H1 (cell line): Measurements from ENCODE around the gene PLCL2. TPM values are rescaled to one million over a fixed set of nuclear protein-coding genes. Genes with fewer than 3 reads are reported as not detected.

ENCODE experiments used
- CTCF ChIA-PET: fragments of 300-600 bp; sonication (Branson Sonifier 250); formaldehyde crosslinking; loops from one replicate; lab custom pipeline; 2021; ENCODE audit not compliant: partially characterized antibody; lab: Charles Lee
- POLR2A ChIA-PET: fragments of 300-600 bp; sonication (Branson Sonifier 250); formaldehyde crosslinking; loops from one replicate; lab custom pipeline; 2021; ENCODE audit warnings: inconsistent platforms; ENCODE audit not compliant: partially characterized antibody; lab: Charles Lee
- DNase-seq, 2 experiments: peaks; one replicate each; pipeline versions ENCODE4 v3.0.0 to v3.0.0-alpha.2; 2010 to 2022; ENCODE audit warnings: low spot score in 2 of 2, low read depth in 1 of 2, mixed read lengths in 1 of 2
- FAIRE-seq: peaks from 2 replicates; lab custom pipeline; 2011; peaks lifted over from hg19 to GRCh38; lab: Jason Lieb, UNC
- H2AFZ ChIP-seq: 2 replicates; pipeline ENCODE4 v1.8.1; 2012; ENCODE audit warnings: low read length, inconsistent platforms
- H2AK5ac ChIP-seq: 2 replicates; pipeline ENCODE4 v1.6.1; 2013; ENCODE audit warnings: low read depth, low read length
- H2BK120ac ChIP-seq: replicated peaks from 2 replicates; pipeline ENCODE3; 2013; ENCODE audit warnings: low read depth, low read length, inconsistent platforms
- H2BK12ac ChIP-seq: 2 replicates; pipeline ENCODE4 v1.6.1; 2013; ENCODE audit warnings: low read depth, low read length
- H2BK15ac ChIP-seq: 2 replicates; pipeline ENCODE4 v1.6.1; 2013; ENCODE audit warnings: low read length
- H2BK20ac ChIP-seq: 2 replicates; pipeline ENCODE4 v1.6.1; 2013; ENCODE audit warnings: low read length
- H2BK5ac ChIP-seq: 2 replicates; pipeline ENCODE4 v1.6.1; 2013; ENCODE audit warnings: low read depth, low read length
- H3K14ac ChIP-seq: 2 replicates; pipeline ENCODE4 v1.6.1; 2013; ENCODE audit warnings: inconsistent platforms; ENCODE audit not compliant: insufficient read length
- H3K18ac ChIP-seq: 2 replicates; pipeline ENCODE4 v1.6.1; 2013; ENCODE audit warnings: low read length; ENCODE audit errors: extremely low read depth
- H3K23ac ChIP-seq: 2 replicates; pipeline ENCODE4 v1.6.1; 2013; ENCODE audit warnings: inconsistent platforms; ENCODE audit not compliant: insufficient read length
- H3K23me2 ChIP-seq: 2 replicates; pipeline ENCODE4 v1.6.1; 2013; ENCODE audit warnings: low read depth, low read length
- H3K27ac ChIP-seq: 2 replicates; pipeline ENCODE4 v1.6.1; 2011; ENCODE audit warnings: low read depth, low read length, inconsistent platforms
- H3K27me3 ChIP-seq, 4 experiments: replicated peaks in 1 of 4; 1 replicate in 1 of 4; 2 replicates in 3 of 4; pipeline versions ENCODE4 v1.6.1 to v1.8.1; 2011 to 2013; ENCODE audit warnings: low read length in 3 of 4, mild to moderate bottlenecking in 3 of 4, inconsistent platforms in 2 of 4, mixed read lengths in 2 of 4, moderate library complexity in 1 of 4; ENCODE audit not compliant: control insufficient read depth in 3 of 4, insufficient read depth in 3 of 4; ENCODE audit errors: extremely low read depth in 1 of 4
- H3K36me3 ChIP-seq, 4 experiments: 2 replicates each; pipeline versions ENCODE4 v1.6.1 to v1.8.1; 2011 to 2013; ENCODE audit warnings: mild to moderate bottlenecking in 4 of 4, low read length in 3 of 4, moderate library complexity in 2 of 4, control low read depth in 1 of 4, inconsistent platforms in 1 of 4; ENCODE audit not compliant: insufficient read depth in 4 of 4, control insufficient read depth in 2 of 4
- H3K4ac ChIP-seq: replicated peaks from 2 replicates; pipeline ENCODE3; 2013; ENCODE audit warnings: low read length, low read depth, mixed read lengths, inconsistent platforms; ENCODE audit not compliant: insufficient read length
- H3K4me1 ChIP-seq, 4 experiments: replicated peaks in 1 of 4; 1 replicate in 1 of 4; 2 replicates in 3 of 4; pipeline versions ENCODE4 v1.6.1 to v1.8.1; 2011 to 2013; ENCODE audit warnings: low read length in 3 of 4, inconsistent platforms in 2 of 4, mixed read lengths in 1 of 4; ENCODE audit not compliant: insufficient read depth in 4 of 4, control insufficient read depth in 3 of 4
- H3K4me2 ChIP-seq, 2 experiments: 2 replicates each; pipeline versions ENCODE4 v1.6.1 to v1.8.1; 2011 to 2013; ENCODE audit warnings: low read depth in 2 of 2, low read length in 2 of 2, control low read depth in 1 of 2, inconsistent platforms in 1 of 2, mild to moderate bottlenecking in 1 of 2; ENCODE audit not compliant: insufficient read depth in 1 of 2
- H3K4me3 ChIP-seq, 4 experiments: fragments of 200-600, 300-600 bp in 1 of 4; sonication (generic), shearing (Covaris generic), sonication (Bioruptor Twin) in 1 of 4; 2 replicates each; pipeline versions ENCODE4 v1.5.1 to v1.8.1; 2011 to 2016; ENCODE audit warnings: low read length in 4 of 4, low read depth in 3 of 4, control low read depth in 2 of 4, inconsistent platforms in 2 of 4, mild to moderate bottlenecking in 2 of 4, mixed read lengths in 1 of 4, moderate library complexity in 1 of 4; ENCODE audit not compliant: insufficient read depth in 2 of 4; ENCODE audit errors: extremely low read depth in 1 of 4
- H3K56ac ChIP-seq: replicated peaks from 2 replicates; pipeline ENCODE3; 2013; ENCODE audit warnings: low read depth, mild to moderate bottlenecking, mixed read lengths, low read length, inconsistent platforms; ENCODE audit not compliant: insufficient read length
- H3K79me1 ChIP-seq: 2 replicates; pipeline ENCODE4 v1.6.1; 2013; ENCODE audit warnings: low read depth, low read length, control low read depth
- H3K79me2 ChIP-seq, 2 experiments: 2 replicates each; pipeline versions ENCODE4 v1.6.1 to v1.8.1; 2012 to 2013; ENCODE audit warnings: low read length in 2 of 2, mild to moderate bottlenecking in 2 of 2, inconsistent platforms in 1 of 2; ENCODE audit not compliant: insufficient read depth in 2 of 2, control insufficient read depth in 1 of 2
- H3K9ac ChIP-seq, 4 experiments: replicated peaks in 1 of 4; 1 replicate in 1 of 4; 2 replicates in 3 of 4; pipeline versions ENCODE4 v1.6.1 to v1.8.1; 2011 to 2013; ENCODE audit warnings: low read depth in 3 of 4, low read length in 3 of 4, control low read depth in 2 of 4, mild to moderate bottlenecking in 2 of 4, moderate library complexity in 2 of 4, inconsistent platforms in 1 of 4; ENCODE audit errors: extremely low read depth in 1 of 4
- H3K9me3 ChIP-seq, 2 experiments: 2 replicates each; pipeline versions ENCODE4 v1.6.1 to v1.8.1; 2012 to 2013; ENCODE audit warnings: mild to moderate bottlenecking in 2 of 2, moderate library complexity in 2 of 2, control low read depth in 1 of 2, inconsistent platforms in 1 of 2, low read depth in 1 of 2, low read length in 1 of 2, mixed read lengths in 1 of 2; ENCODE audit not compliant: insufficient read depth in 2 of 2
- H4K20me1 ChIP-seq, 2 experiments: replicated peaks in 1 of 2; 2 replicates each; pipeline versions ENCODE3 to v1.8.1; 2011 to 2013; ENCODE audit warnings: inconsistent platforms in 2 of 2, low read length in 2 of 2, mild to moderate bottlenecking in 1 of 2; ENCODE audit not compliant: insufficient read depth in 2 of 2, control insufficient read depth in 1 of 2
- H4K5ac ChIP-seq: 2 replicates; pipeline ENCODE4 v1.6.1; 2013; ENCODE audit warnings: low read length, low read depth, mixed read lengths, inconsistent platforms; ENCODE audit not compliant: insufficient read length
- H4K8ac ChIP-seq: 2 replicates; pipeline ENCODE4 v1.8.0; 2013; ENCODE audit warnings: mild to moderate bottlenecking, moderate library complexity, low read length, inconsistent platforms; ENCODE audit not compliant: insufficient read depth; ENCODE audit errors: extremely low read depth
- H4K91ac ChIP-seq: replicated peaks from 2 replicates; pipeline ENCODE3; 2013; ENCODE audit warnings: low read length, mixed read lengths, inconsistent platforms; ENCODE audit not compliant: insufficient read length
- GABPA ChIP-seq: IDR thresholded peaks from 2 replicates; pipeline ENCODE4 v1.6.1; 2011; ENCODE audit warnings: mild to moderate bottlenecking, low read length, moderate library complexity, borderline replicate concordance; ENCODE audit not compliant: insufficient read depth
- HDAC6 ChIP-seq: IDR thresholded peaks from one replicate; pipeline ENCODE4 v1.7.1; 2012; ENCODE audit warnings: low read depth, mild to moderate bottlenecking, inconsistent platforms, low read length, moderate library complexity
- KDM1A ChIP-seq: fragments of 200-600, 300-600 bp; sonication (generic); IDR thresholded peaks from 2 replicates; pipeline ENCODE4 v1.7.1; 2016; ENCODE audit warnings: mild to moderate bottlenecking, low read length, borderline replicate concordance
- MAFK ChIP-seq: IDR thresholded peaks from 2 replicates; pipeline ENCODE4 v1.6.1; 2012; ENCODE audit warnings: low read depth, mild to moderate bottlenecking, improper control_type of control experiment, low read length
- RXRA ChIP-seq: IDR thresholded peaks from 2 replicates; pipeline ENCODE4 v1.6.1; 2011; ENCODE audit warnings: low read depth, mild to moderate bottlenecking, low read length, moderate library complexity; ENCODE audit not compliant: insufficient read depth
- SAP30 ChIP-seq: fragments of 300-600 bp; sonication (generic); IDR thresholded peaks from 2 replicates; pipeline ENCODE4 v1.7.1; 2012; ENCODE audit warnings: low read length, moderate library complexity, mild to moderate bottlenecking, inconsistent platforms; ENCODE audit not compliant: insufficient read depth, insufficient replicate concordance
- SIRT6 ChIP-seq: IDR thresholded peaks from one replicate; pipeline ENCODE4 v1.7.1; 2012; ENCODE audit warnings: low read length, inconsistent platforms
- SP2 ChIP-seq: IDR thresholded peaks from 2 replicates; pipeline ENCODE4 v1.6.1; 2012; ENCODE audit warnings: mild to moderate bottlenecking, low read length, inconsistent platforms
- SP4 ChIP-seq: IDR thresholded peaks from 2 replicates; pipeline ENCODE4 v1.6.1; 2012; ENCODE audit warnings: low read length, inconsistent platforms
- TAF1 ChIP-seq: IDR thresholded peaks from 2 replicates; pipeline ENCODE4 v1.6.1; 2011; ENCODE audit warnings: mild to moderate bottlenecking, low read depth, low read length
- TBP ChIP-seq: IDR thresholded peaks from 2 replicates; pipeline ENCODE4 v1.6.1; 2011; ENCODE audit warnings: low read depth, low read length, improper control_type of control experiment
- WGBS, 2 experiments: shearing (Covaris generic) in 1 of 2; methylation state at CpG; one replicate each; pipeline versions ENCODE4 v1.1.6 to v1.1.7; 2013 to 2015; ENCODE audit warnings: low lambda C conversion rate in 2 of 2, mixed read lengths in 2 of 2, inconsistent platforms in 1 of 2, low coverage in 1 of 2, missing lambda C conversion rate in 1 of 2; ENCODE audit not compliant: insufficient replicate concordance in 2 of 2, insufficient coverage in 1 of 2, insufficient read length in 1 of 2; ENCODE audit errors: extremely low coverage in 1 of 2, missing lambda C conversion rate in 1 of 2; 5-methylcytosine and 5-hydroxymethylcytosine counted together
- polyA plus RNA-seq, 7 experiments: library from polyadenylated mRNA; depleted of rRNA in 3 of 7; stranded (reverse) in 5 of 7; unstranded in 2 of 7; fragments of >200 nt in 5 of 7; fragments of 200-250 nt in 2 of 7; gene quantifications; 1 replicate in 5 of 7; 2 replicates in 1 of 7; 4 replicates in 1 of 7; pipeline versions ENCODE4 v1.2.1 to v1.2.3, GENCODE V29; 2011 to 2013; ENCODE audit warnings: missing spikeins in 2 of 7, mixed read lengths in 2 of 7
- total RNA-seq: library from RNA; stranded (reverse); fragmentation: NEBNext Ultra II Directional; extraction: Animal tissue kit (Norgen Biotek cat#: 25700); gene quantifications from 2 replicates; pipeline ENCODE4 v1.2.1, GENCODE V29; 2021
- TF ChIP-seq, protein P1 (sequence below): IDR thresholded peaks from 2 replicates; pipeline ENCODE4 v1.6.1; 2011; ENCODE audit warnings: low read depth, mild to moderate bottlenecking, low read length; ENCODE audit not compliant: insufficient read depth
- TF ChIP-seq, protein P2 (sequence below): IDR thresholded peaks from 2 replicates; pipeline ENCODE4 v1.6.1; 2012; ENCODE audit warnings: low read length, inconsistent platforms

The PLCL2 gene
- total and polyA plus RNA-seq, 2 of the 8 experiments (the other 6 are each of a cell fraction or from before 2014, with no cell fraction given), result 3.5 to 6.8 TPM

DNA sequence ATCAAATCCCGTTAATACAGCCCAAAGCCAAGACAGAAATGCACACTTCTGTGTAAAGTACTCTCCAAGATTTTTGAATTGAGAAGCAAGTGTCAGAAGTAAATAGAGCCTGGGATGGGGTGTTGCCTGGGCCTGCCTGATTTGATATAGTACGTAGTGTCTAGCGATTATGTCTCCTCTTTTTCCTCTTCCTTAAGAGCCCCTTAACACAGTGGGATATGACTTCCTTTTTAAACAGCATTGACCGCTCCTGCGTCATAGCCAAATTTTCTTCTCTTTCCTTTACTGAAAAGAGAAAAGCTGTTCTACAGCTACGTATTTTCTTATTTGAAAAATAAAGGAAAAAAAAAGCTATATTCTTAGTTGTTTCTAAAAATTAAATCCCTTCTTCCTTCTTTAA lies 97.7 kb downstream of the PLCL2 start:
- H3K27ac ChIP-seq, result no peak overlapping the region
- no peak overlapping the region for H3K4me2 ChIP-seq
- no peak overlapping the region for H2BK120ac ChIP-seq
- H2AFZ ChIP-seq, result no peak overlapping the region
- WGBS, 2 experiments, result 89% methylated on average over 6 of the region's 6 CpGs; no CpG with 5 or more reads in 1 of the 2 experiments
- no peak overlapping the region for H3K23ac ChIP-seq
- no peak for DNase-seq
- no peaks in the 10 kb centered on the region for H3K36me3 ChIP-seq
- no peak overlapping the region for H3K14ac ChIP-seq
- H2BK12ac ChIP-seq, result no peak overlapping the region
- H2BK5ac ChIP-seq, result no peak overlapping the region
- H3K18ac ChIP-seq, result no peak overlapping the region
- no peak overlapping the region for H4K5ac ChIP-seq
- H3K79me1 ChIP-seq, result no peaks in the 10 kb centered on the region; the same call in 1 of the 2 replicates
- no peak overlapping the region for H2BK20ac ChIP-seq
- H3K4me1 ChIP-seq, result no peaks in the 10 kb centered on the region
- no peak overlapping the region for H3K56ac ChIP-seq
- no peak overlapping the region for H2BK15ac ChIP-seq
- H3K79me2 ChIP-seq, result no peaks in the 10 kb centered on the region; a peak in 2 of 4 replicates
- CTCF ChIA-PET, result no interaction called here
- FAIRE-seq, result no peak
- no peaks in the 10 kb centered on the region for H3K23me2 ChIP-seq
- no peak overlapping the region for H3K9ac ChIP-seq
- no peak overlapping the region for H4K8ac ChIP-seq
- peaks cover 0 to 7% of the 10 kb centered on the region in 2 experiments; a peak in 1 of 4 replicates for H3K9me3 ChIP-seq
- no peak overlapping the region for H3K4me3 ChIP-seq
- no peaks in the 10 kb centered on the region for H3K27me3 ChIP-seq
- H4K20me1 ChIP-seq, result peaks cover 0 to 2% of the 10 kb centered on the region in 2 experiments
- no peak overlapping the region for H3K4ac ChIP-seq
- POLR2A ChIA-PET, result no interaction called here
- no peak overlapping the region for H2AK5ac ChIP-seq
- no peak overlapping the region for H4K91ac ChIP-seq
- no peak for TF ChIP-seq KDM1A
- TF ChIP-seq, protein P1, sequence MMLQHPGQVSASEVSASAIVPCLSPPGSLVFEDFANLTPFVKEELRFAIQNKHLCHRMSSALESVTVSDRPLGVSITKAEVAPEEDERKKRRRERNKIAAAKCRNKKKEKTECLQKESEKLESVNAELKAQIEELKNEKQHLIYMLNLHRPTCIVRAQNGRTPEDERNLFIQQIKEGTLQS, result no peak
- no peak for TF ChIP-seq SIRT6
- TF ChIP-seq SAP30, result no peak
- no peak for TF ChIP-seq MAFK
- TF ChIP-seq TAF1, result no peak
- no peak for TF ChIP-seq SP4
- TF ChIP-seq SP2, result no peak
- no peak for TF ChIP-seq GABPA
- no peak for TF ChIP-seq RXRA
- TF ChIP-seq, protein P2, sequence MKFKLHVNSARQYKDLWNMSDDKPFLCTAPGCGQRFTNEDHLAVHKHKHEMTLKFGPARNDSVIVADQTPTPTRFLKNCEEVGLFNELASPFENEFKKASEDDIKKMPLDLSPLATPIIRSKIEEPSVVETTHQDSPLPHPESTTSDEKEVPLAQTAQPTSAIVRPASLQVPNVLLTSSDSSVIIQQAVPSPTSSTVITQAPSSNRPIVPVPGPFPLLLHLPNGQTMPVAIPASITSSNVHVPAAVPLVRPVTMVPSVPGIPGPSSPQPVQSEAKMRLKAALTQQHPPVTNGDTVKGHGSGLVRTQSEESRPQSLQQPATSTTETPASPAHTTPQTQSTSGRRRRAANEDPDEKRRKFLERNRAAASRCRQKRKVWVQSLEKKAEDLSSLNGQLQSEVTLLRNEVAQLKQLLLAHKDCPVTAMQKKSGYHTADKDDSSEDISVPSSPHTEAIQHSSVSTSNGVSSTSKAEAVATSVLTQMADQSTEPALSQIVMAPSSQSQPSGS, result no peak
- no peak for TF ChIP-seq TBP
- no peak for TF ChIP-seq HDAC6
